ENCODE measurements around the gene NAALADL2. TPM values are rescaled to one million over a fixed set of nuclear protein-coding genes. Genes with fewer than 3 reads are reported as not detected.

NAALADL2 gene
- total RNA-seq, 1 experiment from 2014 or later = 1.6 TPM

DNA sequence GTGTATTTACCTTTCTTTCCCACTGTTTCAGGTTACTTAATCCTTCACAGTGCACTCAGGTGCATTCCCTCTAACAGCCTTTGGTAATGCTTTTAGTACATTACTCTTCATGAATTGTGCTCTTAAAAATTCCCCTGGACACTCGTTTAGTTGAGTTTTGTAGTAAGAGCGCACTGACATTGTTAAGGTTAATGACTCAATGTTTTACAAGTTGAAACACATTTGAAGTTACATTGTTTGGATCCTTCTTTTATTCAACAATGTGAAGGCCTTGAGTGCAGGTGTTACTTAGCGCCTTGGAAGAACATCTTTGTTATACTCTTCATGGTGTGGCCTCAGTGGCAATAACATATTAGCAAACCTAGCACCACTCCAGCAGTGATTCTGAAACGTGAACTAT is 739.6 kb downstream of the NAALADL2 start:
- Histone ChIP-seq H4K8ac (replicated peaks; ENCODE audit: insufficient read length, low read depth, low read length) (no peak overlapping the region), H2BK20ac (ENCODE audit: low read depth, low read length, poor library complexity, severe bottlenecking) (no peak overlapping the region), H3K79me2 (ENCODE audit: insufficient read depth, low read length) (no peaks in the 10 kb centered on the region), H4K91ac (ENCODE audit: insufficient read length, low read depth, low read length) (no peak overlapping the region), H2BK12ac (ENCODE audit: insufficient read length, low read depth, low read length) (no peak overlapping the region), H3K18ac (ENCODE audit: insufficient read length, low read depth, low read length) (no peak overlapping the region), H4K20me1 (ENCODE audit: control insufficient read depth, insufficient read depth, insufficient read length) (no peaks in the 10 kb centered on the region), H3K9ac (ENCODE audit: extremely low read depth, insufficient read length, low read length) (no peak overlapping the region), H2AK5ac (ENCODE audit: insufficient read length, low read length) (no peak overlapping the region), H2BK5ac (ENCODE audit: insufficient read length, low read length) (no peak overlapping the region), H3K23ac (ENCODE audit: insufficient read length, low read depth, low read length) (no peak overlapping the region), H3K27me3 (ENCODE audit: insufficient read depth, low read length) (no peaks in the 10 kb centered on the region), H4K5ac (ENCODE audit: insufficient read length, low read depth, low read length) (no peak overlapping the region), H3K79me1 (ENCODE audit: insufficient read depth, low read depth, low read length, poor library complexity, severe bottlenecking) (no peaks in the 10 kb centered on the region), H3K4ac (ENCODE audit: low read depth, low read length) (no peak overlapping the region), H3K14ac (ENCODE audit: insufficient read depth, low read length) (no peak overlapping the region), H3K9me3 (ENCODE audit: control insufficient read depth, low read depth, low read length) (no peaks in the 10 kb centered on the region), H2BK120ac (ENCODE audit: low read depth, low read length, poor library complexity, severe bottlenecking) (no peak overlapping the region), H2BK15ac (ENCODE audit: low read depth, low read length) (no peak overlapping the region), H3K56ac (ENCODE audit: insufficient read length, low read depth, low read length) (no peak overlapping the region), H3K27ac (ENCODE audit: insufficient read length, low read depth, low read length) (no peak overlapping the region), H3K4me1 (ENCODE audit: insufficient read depth, low read length) (no peaks in the 10 kb centered on the region), H3T11ph (ENCODE audit: low read length) (no peak overlapping the region), H2AFZ (ENCODE audit: low read length) (no peak overlapping the region), H3K23me2 (ENCODE audit: insufficient read length, low read depth, low read length, poor library complexity, severe bottlenecking) (no peaks in the 10 kb centered on the region), H3K4me2 (ENCODE audit: insufficient read depth, insufficient read length, low read length) (no peak overlapping the region)
- WGBS (ENCODE audit: extremely low coverage, insufficient read length, low lambda C conversion rate) = no CpG with 5 or more reads among the region's 4 CpGs
- H3K27me3 Mint-ChIP-seq (ENCODE audit: low read depth) = no peaks in the 10 kb centered on the region
- no peak overlapping the region for H3K27ac Mint-ChIP-seq
- H3K4me1 Mint-ChIP-seq = no peaks in the 10 kb centered on the region
- peaks cover 0 to 6% of the 10 kb centered on the region in 2 experiments; a peak in 2 of 5 replicates for H3K9me3 Mint-ChIP-seq
- TF ChIP-seq, protein P1, sequence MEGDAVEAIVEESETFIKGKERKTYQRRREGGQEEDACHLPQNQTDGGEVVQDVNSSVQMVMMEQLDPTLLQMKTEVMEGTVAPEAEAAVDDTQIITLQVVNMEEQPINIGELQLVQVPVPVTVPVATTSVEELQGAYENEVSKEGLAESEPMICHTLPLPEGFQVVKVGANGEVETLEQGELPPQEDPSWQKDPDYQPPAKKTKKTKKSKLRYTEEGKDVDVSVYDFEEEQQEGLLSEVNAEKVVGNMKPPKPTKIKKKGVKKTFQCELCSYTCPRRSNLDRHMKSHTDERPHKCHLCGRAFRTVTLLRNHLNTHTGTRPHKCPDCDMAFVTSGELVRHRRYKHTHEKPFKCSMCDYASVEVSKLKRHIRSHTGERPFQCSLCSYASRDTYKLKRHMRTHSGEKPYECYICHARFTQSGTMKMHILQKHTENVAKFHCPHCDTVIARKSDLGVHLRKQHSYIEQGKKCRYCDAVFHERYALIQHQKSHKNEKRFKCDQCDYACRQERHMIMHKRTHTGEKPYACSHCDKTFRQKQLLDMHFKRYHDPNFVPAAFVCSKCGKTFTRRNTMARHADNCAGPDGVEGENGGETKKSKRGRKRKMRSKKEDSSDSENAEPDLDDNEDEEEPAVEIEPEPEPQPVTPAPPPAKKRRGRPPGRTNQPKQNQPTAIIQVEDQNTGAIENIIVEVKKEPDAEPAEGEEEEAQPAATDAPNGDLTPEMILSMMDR (conservative IDR thresholded peaks at IDR 0.05) = no peak
- no peak for DNase-seq
- H3K36me3 Mint-ChIP-seq (ENCODE audit: insufficient read depth in 1 of 3, low read depth in 3 of 3) = 0 out of 7 replicates have a peak, but pooled peaks cover 0 to 3% (median 0%) of the 10 kb centered on the region in 3 experiments
- H3K4me3 Mint-ChIP-seq = no peak overlapping the region

Data from H9 (cell line).